HEK293 (cell line): ENCODE data around the gene CCDC160.
"Not testable (repeated sequence)": the region's sequence is repeated elsewhere in the genome, so short reads cannot be mapped to it uniquely, and the experiment has no call there.

Source experiments
- CTCF ChIA-PET: fragments of 350-600 bp; formaldehyde crosslinking; extraction: SDS; loops from one replicate; lab custom pipeline; 2021; ENCODE audit warnings: antibody characterized with exemption; lab: Yijun Ruan, JAX
- POLR2A ChIA-PET: fragments of 300-600 bp; formaldehyde crosslinking; extraction: SDS; loops from one replicate; lab custom pipeline; 2020; ENCODE audit warnings: antibody characterized with exemption, inconsistent platforms; lab: Yijun Ruan, JAX
- H3K27ac ChIP-seq: fragments of 200-500 bp; sonication (Bioruptor generic); 2 replicates; pipeline ENCODE4 v1.5.1; 2014; ENCODE audit warnings: low read depth, low read length, control low read depth, inconsistent platforms; ENCODE audit errors: extremely low read depth
- H3K36me3 ChIP-seq, 2 experiments: fragments of 200-500 bp in 1 of 2; sonication (Bioruptor generic) in 1 of 2; 1 replicate in 1 of 2; 2 replicates in 1 of 2; pipeline ENCODE4 v1.5.1; 2014 to 2017; ENCODE audit warnings: inconsistent platforms in 2 of 2, low read length in 2 of 2; ENCODE audit not compliant: control insufficient read depth in 2 of 2, insufficient read depth in 1 of 2
- H3K4me1 ChIP-seq: fragments of 200-500 bp; sonication (Bioruptor generic); 2 replicates; pipeline ENCODE4 v1.5.1; 2014; ENCODE audit warnings: mild to moderate bottlenecking, low read length, inconsistent platforms; ENCODE audit not compliant: control insufficient read depth, insufficient read depth
- H3K4me3 ChIP-seq: 2 replicates; pipeline ENCODE4 v1.5.1; 2011; ENCODE audit warnings: low read depth, mild to moderate bottlenecking, control low read depth, low read length, moderate library complexity
- H3K9me3 ChIP-seq: fragments of 200-500 bp; sonication (Bioruptor generic); 2 replicates; pipeline ENCODE4 v1.5.1; 2014; ENCODE audit warnings: low read depth, low read length, inconsistent platforms; ENCODE audit not compliant: control insufficient read depth, insufficient read depth
- GLI2 ChIP-seq: fragments of 450-650 bp; formaldehyde crosslinking; IDR thresholded peaks from 2 replicates; pipeline ENCODE4; 2017; ENCODE audit warnings: missing biosample characterization, missing genetic modification characterization, low read depth, borderline replicate concordance
- IKZF3 ChIP-seq: fragments of 450-650 bp; IDR thresholded peaks from 2 replicates; pipeline ENCODE4 v1.5.0; 2018; ENCODE audit warnings: missing biosample characterization, mild to moderate bottlenecking, missing genetic modification characterization, moderate library complexity
- OSR2 ChIP-seq: fragments of 450-650 bp; formaldehyde crosslinking; IDR thresholded peaks from 2 replicates; pipeline ENCODE4 v1.5.1; 2016; ENCODE audit warnings: missing biosample characterization, missing genetic modification characterization
- YY1 ChIP-seq: fragments of 450-650 bp; formaldehyde crosslinking; IDR thresholded peaks from 2 replicates; pipeline ENCODE4 v1.5.1; 2018; ENCODE audit warnings: missing biosample characterization, missing genetic modification characterization
- ZNF114 ChIP-seq: fragments of 450-650 bp; formaldehyde crosslinking; IDR thresholded peaks from 2 replicates; pipeline ENCODE4 v1.5.0; 2017; ENCODE audit warnings: missing biosample characterization, missing genetic modification characterization
- ZNF146 ChIP-seq: fragments of 450-650 bp; formaldehyde crosslinking; IDR thresholded peaks from 2 replicates; pipeline ENCODE4 v1.5.1; 2016; ENCODE audit warnings: missing biosample characterization, missing genetic modification characterization
- ZNF174 ChIP-seq: fragments of 450-650 bp; formaldehyde crosslinking; IDR thresholded peaks from 2 replicates; pipeline ENCODE4 v1.5.0; 2017; ENCODE audit warnings: missing biosample characterization, mild to moderate bottlenecking, missing genetic modification characterization
- ZNF423 ChIP-seq: fragments of 450-650 bp; formaldehyde crosslinking; IDR thresholded peaks from 2 replicates; pipeline ENCODE4 v1.5.1; 2016; ENCODE audit warnings: missing biosample characterization, missing genetic modification characterization
- ZNF433 ChIP-seq: fragments of 450-650 bp; formaldehyde crosslinking; IDR thresholded peaks from 2 replicates; pipeline ENCODE4 v1.5.1; 2016; ENCODE audit warnings: missing biosample characterization, missing genetic modification characterization, low read depth
- ZNF48 ChIP-seq: fragments of 450-650 bp; formaldehyde crosslinking; IDR thresholded peaks from 2 replicates; pipeline ENCODE4 v1.5.1; 2016; ENCODE audit warnings: missing biosample characterization, missing genetic modification characterization
- ZNF660 ChIP-seq: fragments of 450-650 bp; IDR thresholded peaks from 2 replicates; pipeline ENCODE4 v1.5.1; 2018; ENCODE audit warnings: missing biosample characterization, mild to moderate bottlenecking, missing genetic modification characterization
- TF ChIP-seq, protein P1 (sequence below): fragments of 450-650 bp; formaldehyde crosslinking; IDR thresholded peaks from 2 replicates; pipeline ENCODE4 v1.5.1; 2016; ENCODE audit warnings: missing biosample characterization, missing genetic modification characterization
- TF ChIP-seq, protein P2 (sequence below): fragments of 450-650 bp; formaldehyde crosslinking; IDR thresholded peaks from 2 replicates; pipeline ENCODE4 v1.5.1; 2017; ENCODE audit warnings: missing biosample characterization, missing genetic modification characterization
- TF ChIP-seq, protein P3 (sequence below): fragments of 450-650 bp; formaldehyde crosslinking; IDR thresholded peaks from 2 replicates; pipeline ENCODE4 v1.5.1; 2016; ENCODE audit warnings: missing biosample characterization, missing genetic modification characterization

Gene CCDC160

DNA sequence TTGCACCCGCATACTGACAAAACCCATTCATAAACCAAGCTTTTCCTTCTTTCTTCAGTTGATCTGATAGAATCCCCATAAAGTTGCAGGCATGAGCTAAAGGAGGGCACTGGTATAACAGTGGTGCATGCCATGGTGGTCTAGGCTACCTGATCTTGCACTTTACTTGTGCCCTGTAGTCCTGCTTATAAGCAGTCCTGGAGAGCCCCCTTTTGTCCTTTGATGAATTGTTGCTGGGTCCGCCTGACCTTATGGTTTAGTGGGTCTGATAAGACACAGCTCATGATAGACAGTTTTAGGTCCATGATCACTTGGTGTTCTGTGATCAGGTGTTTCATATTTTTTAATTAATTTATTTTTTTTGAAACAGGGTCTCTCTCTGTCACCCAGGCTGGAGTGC is 19.7 kb downstream of the CCDC160 start:
- CTCF ChIA-PET, result interaction anchor here (0.6 kb wide), 1 partner anchor 228 kb away, joined by 3 read pairs; no protein-coding TSS in a partner anchor
- Histone ChIP-seq H3K27ac (no peak overlapping the region), H3K36me3 (no peaks in the 10 kb centered on the region), H3K4me3 (no peak overlapping the region), H3K9me3 (no peaks in the 10 kb centered on the region), H3K4me1 (no peaks in the 10 kb centered on the region)
- POLR2A ChIA-PET, result no interaction called here
- TF ChIP-seq, protein P1, sequence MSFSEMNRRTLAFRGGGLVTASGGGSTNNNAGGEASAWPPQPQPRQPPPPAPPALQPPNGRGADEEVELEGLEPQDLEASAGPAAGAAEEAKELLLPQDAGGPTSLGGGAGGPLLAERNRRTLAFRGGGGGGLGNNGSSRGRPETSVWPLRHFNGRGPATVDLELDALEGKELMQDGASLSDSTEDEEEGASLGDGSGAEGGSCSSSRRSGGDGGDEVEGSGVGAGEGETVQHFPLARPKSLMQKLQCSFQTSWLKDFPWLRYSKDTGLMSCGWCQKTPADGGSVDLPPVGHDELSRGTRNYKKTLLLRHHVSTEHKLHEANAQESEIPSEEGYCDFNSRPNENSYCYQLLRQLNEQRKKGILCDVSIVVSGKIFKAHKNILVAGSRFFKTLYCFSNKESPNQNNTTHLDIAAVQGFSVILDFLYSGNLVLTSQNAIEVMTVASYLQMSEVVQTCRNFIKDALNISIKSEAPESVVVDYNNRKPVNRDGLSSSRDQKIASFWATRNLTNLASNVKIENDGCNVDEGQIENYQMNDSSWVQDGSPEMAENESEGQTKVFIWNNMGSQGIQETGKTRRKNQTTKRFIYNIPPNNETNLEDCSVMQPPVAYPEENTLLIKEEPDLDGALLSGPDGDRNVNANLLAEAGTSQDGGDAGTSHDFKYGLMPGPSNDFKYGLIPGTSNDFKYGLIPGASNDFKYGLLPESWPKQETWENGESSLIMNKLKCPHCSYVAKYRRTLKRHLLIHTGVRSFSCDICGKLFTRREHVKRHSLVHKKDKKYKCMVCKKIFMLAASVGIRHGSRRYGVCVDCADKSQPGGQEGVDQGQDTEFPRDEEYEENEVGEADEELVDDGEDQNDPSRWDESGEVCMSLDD (tag by site-specific recombination), result no peak
- no peak for TF ChIP-seq ZNF48

DNA sequence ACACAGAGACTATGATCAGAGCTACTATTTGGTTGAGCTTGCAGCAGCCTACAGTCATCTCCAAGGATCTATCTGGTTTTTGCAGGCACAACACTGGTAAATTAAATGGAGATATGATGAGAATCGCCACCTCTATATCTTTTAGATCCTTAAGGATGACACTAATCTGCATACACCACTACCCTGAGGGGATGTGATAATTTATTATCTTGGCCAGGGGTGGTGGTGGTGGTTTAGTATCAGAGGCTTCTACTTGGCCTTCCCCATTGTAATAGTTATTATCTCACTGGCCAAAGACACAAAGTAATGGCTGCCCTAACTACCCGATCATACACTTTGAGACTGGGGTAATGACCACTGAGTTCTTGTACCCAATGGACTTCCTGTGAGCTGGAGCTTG is 21.2 kb downstream of the CCDC160 start:
- POLR2A ChIA-PET, result no interaction called here
- H3K27ac ChIP-seq, result no peak overlapping the region
- H3K9me3 ChIP-seq, result no peaks in the 10 kb centered on the region
- H3K36me3 ChIP-seq, result no peaks in the 10 kb centered on the region
- CTCF ChIA-PET, result no interaction called here
- TF ChIP-seq, protein P2, sequence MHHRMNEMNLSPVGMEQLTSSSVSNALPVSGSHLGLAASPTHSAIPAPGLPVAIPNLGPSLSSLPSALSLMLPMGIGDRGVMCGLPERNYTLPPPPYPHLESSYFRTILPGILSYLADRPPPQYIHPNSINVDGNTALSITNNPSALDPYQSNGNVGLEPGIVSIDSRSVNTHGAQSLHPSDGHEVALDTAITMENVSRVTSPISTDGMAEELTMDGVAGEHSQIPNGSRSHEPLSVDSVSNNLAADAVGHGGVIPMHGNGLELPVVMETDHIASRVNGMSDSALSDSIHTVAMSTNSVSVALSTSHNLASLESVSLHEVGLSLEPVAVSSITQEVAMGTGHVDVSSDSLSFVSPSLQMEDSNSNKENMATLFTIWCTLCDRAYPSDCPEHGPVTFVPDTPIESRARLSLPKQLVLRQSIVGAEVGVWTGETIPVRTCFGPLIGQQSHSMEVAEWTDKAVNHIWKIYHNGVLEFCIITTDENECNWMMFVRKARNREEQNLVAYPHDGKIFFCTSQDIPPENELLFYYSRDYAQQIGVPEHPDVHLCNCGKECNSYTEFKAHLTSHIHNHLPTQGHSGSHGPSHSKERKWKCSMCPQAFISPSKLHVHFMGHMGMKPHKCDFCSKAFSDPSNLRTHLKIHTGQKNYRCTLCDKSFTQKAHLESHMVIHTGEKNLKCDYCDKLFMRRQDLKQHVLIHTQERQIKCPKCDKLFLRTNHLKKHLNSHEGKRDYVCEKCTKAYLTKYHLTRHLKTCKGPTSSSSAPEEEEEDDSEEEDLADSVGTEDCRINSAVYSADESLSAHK (tag by site-specific recombination), result no peak
- TF ChIP-seq IKZF3 (tag by site-specific recombination) (no peak), ZNF174 (tag by site-specific recombination) (no peak), OSR2 (no peak), GLI2 (tag by site-specific recombination) (no peak), YY1 (tag by site-specific recombination) (no peak), ZNF146 (no peak), ZNF114 (tag by site-specific recombination) (no peak), ZNF660 (tag by site-specific recombination) (no peak), ZNF433 (no peak), ZNF423 (tag by site-specific recombination) (no peak)
- TF ChIP-seq, protein P3, sequence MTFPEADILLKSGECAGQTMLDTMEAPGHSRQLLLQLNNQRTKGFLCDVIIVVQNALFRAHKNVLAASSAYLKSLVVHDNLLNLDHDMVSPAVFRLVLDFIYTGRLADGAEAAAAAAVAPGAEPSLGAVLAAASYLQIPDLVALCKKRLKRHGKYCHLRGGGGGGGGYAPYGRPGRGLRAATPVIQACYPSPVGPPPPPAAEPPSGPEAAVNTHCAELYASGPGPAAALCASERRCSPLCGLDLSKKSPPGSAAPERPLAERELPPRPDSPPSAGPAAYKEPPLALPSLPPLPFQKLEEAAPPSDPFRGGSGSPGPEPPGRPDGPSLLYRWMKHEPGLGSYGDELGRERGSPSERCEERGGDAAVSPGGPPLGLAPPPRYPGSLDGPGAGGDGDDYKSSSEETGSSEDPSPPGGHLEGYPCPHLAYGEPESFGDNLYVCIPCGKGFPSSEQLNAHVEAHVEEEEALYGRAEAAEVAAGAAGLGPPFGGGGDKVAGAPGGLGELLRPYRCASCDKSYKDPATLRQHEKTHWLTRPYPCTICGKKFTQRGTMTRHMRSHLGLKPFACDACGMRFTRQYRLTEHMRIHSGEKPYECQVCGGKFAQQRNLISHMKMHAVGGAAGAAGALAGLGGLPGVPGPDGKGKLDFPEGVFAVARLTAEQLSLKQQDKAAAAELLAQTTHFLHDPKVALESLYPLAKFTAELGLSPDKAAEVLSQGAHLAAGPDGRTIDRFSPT (tag by site-specific recombination), result no peak
- H3K4me1 ChIP-seq, result no peaks in the 10 kb centered on the region
- H3K4me3 ChIP-seq, result no peak overlapping the region

DNA sequence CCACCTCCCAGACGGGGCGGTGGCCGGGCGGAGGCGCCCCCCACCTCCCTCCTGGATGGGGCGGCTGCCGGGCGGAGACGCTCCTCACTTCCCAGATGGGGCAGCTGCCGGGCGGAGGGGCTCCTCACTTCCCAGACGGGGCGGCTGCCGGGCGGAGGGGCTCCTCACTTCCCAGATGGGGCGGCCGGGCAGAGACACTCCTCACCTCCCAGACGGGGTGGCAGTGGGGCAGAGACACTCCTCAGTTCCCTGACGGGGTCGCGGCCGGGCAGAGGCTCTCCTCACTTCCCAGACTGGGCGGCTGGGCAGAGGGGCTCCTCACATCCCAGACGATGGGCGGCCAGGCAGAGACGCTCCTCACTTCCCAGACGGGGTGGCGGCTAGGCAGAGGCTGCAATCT is 49.0 kb downstream of the CCDC160 start:
- POLR2A ChIA-PET, H3K36me3 ChIP-seq, H3K9me3 ChIP-seq, H3K27ac ChIP-seq, H3K4me1 ChIP-seq, H3K4me3 ChIP-seq, CTCF ChIA-PET: not testable (repeated sequence)
